Measurements from ENCODE around the gene NNAT.

The NNAT gene

GRCh38 chr20:37501940-37502339, 19.1 kb upstream of the NNAT start:
- H3K27me3 ChIP-seq (ENCODE audit: insufficient read depth, poor library complexity, severe bottlenecking), result no peaks in the 10 kb centered on the region
- DNase-seq (ENCODE audit: low read depth in 1 of 2, low spot score in 1 of 2), result no peak
- TF ChIP-seq REST (IDR thresholded peaks at IDR 0.05; ENCODE audit: insufficient replicate concordance, low read depth), result no peak
- TF ChIP-seq SPI1 (IDR thresholded peaks at IDR 0.05; ENCODE audit: borderline replicate concordance, low read depth), result no peak
- no peak for TF ChIP-seq CTCF (IDR thresholded peaks at IDR 0.05; ENCODE audit: insufficient read depth, low read length)
- no peak for TF ChIP-seq GABPA (IDR thresholded peaks at IDR 0.05; ENCODE audit: low read depth)
- TF ChIP-seq POLR2AphosphoS5 (IDR thresholded peaks at IDR 0.05; ENCODE audit: low read depth), result no peak
- no peak overlapping the region for H3K27ac ChIP-seq (replicated peaks)
- no peak overlapping the region for H3K4me3 ChIP-seq (replicated peaks; ENCODE audit: insufficient read depth, low read length)

- no peak overlapping the region for H3K27ac ChIP-seq (replicated peaks)
- no peak for TF ChIP-seq REST (IDR thresholded peaks at IDR 0.05; ENCODE audit: insufficient replicate concordance, low read depth)
- TF ChIP-seq POLR2AphosphoS5 (IDR thresholded peaks at IDR 0.05; ENCODE audit: low read depth), result no peak
- TF ChIP-seq CTCF (IDR thresholded peaks at IDR 0.05; ENCODE audit: insufficient read depth, low read length), result no peak
- no peak for TF ChIP-seq GABPA (IDR thresholded peaks at IDR 0.05; ENCODE audit: low read depth)
- TF ChIP-seq SPI1 (IDR thresholded peaks at IDR 0.05; ENCODE audit: borderline replicate concordance, low read depth), result no peak
- H3K4me3 ChIP-seq (replicated peaks; ENCODE audit: insufficient read depth, low read length), result no peak overlapping the region
- DNase-seq (ENCODE audit: low read depth in 1 of 2, low spot score in 1 of 2), result no peak
- H3K27me3 ChIP-seq (ENCODE audit: insufficient read depth, poor library complexity, severe bottlenecking), result no peaks in the 10 kb centered on the region
Observed at GRCh38 chr20:37502654-37503053, 18.4 kb upstream of the NNAT start.

GRCh38 chr20:37503256-37503927, 17.7 kb upstream of the NNAT start:
- no peak for DNase-seq (ENCODE audit: low read depth in 1 of 2, low spot score in 1 of 2)
- Histone ChIP-seq H3K27ac (replicated peaks) (no peak overlapping the region), H3K27me3 (ENCODE audit: insufficient read depth, poor library complexity, severe bottlenecking) (no peaks in the 10 kb centered on the region), H3K4me3 (replicated peaks; ENCODE audit: insufficient read depth, low read length) (no peak overlapping the region)
- TF ChIP-seq REST (IDR thresholded peaks at IDR 0.05; ENCODE audit: insufficient replicate concordance, low read depth), result no peak
- no peak for TF ChIP-seq POLR2AphosphoS5 (IDR thresholded peaks at IDR 0.05; ENCODE audit: low read depth)

Measured in HL-60 (cell line).